ENCODE data around the gene ETV7. TPM values are rescaled to one million over a fixed set of nuclear protein-coding genes. Genes with fewer than 3 reads are reported as not detected.

The ETV7 gene
- total and polyA plus RNA-seq, 2 experiments from 2014 or later = 0.47 to 1.2 TPM

- TF ChIP-seq ZNF462 (CRISPR knock-in tag; IDR thresholded peaks at IDR 0.05) (no peak), REST (IDR thresholded peaks at IDR 0.05; ENCODE audit: unreplicated experiment) (no peak), JUNB (IDR thresholded peaks at IDR 0.05; ENCODE audit: unreplicated experiment) (no peak), EZH2 (IDR thresholded peaks at IDR 0.05; ENCODE audit: low read depth, unreplicated experiment) (no peak), ETS1 (IDR thresholded peaks at IDR 0.05) (no peak)
Observed at GRCh38 chr6:36320475-36320874, 67.0 kb downstream of the ETV7 start (continued).
